ENCODE results near the gene RAVER2. TPM values are rescaled to one million over a fixed set of nuclear protein-coding genes. Genes with fewer than 3 reads are reported as not detected.
A peak's percentile ranks its signal among the peaks of the same experiment; 100 is the strongest.

Gene RAVER2
- polyA plus RNA-seq, 10 donors = 17.0 to 26.2 (median 20.2) TPM

- DNase-seq = no peak
Measured at GRCh38 chr1:64844175-64844574, 99.3 kb downstream of the RAVER2 start.

DNA sequence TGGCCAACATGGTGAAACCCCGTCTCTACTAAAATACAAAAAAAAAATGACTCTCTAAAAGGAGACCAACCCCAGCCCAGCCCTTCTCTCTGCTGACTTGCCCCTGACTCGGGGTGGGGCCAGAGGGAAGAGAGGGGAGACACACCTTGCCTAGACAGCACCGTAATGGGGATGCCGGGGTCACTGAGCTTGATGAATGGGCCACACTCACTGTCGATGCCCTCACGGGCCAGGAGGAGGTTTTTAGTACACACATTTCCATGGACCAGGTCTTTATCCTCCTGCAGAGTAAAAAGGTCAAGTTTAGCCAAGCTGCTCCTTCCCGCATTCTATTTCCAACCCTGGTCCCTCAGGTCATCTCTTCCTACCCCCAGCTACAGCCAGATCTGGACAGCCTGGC, 99.7 kb downstream of the RAVER2 start:
- no peak for DNase-seq

- DNase-seq = no peak
Measured at GRCh38 chr1:64845831-64846425, 101.1 kb downstream of the RAVER2 start.

- no peak for DNase-seq
Measured at GRCh38 chr1:64846573-64847430, 101.9 kb downstream of the RAVER2 start.

DNA sequence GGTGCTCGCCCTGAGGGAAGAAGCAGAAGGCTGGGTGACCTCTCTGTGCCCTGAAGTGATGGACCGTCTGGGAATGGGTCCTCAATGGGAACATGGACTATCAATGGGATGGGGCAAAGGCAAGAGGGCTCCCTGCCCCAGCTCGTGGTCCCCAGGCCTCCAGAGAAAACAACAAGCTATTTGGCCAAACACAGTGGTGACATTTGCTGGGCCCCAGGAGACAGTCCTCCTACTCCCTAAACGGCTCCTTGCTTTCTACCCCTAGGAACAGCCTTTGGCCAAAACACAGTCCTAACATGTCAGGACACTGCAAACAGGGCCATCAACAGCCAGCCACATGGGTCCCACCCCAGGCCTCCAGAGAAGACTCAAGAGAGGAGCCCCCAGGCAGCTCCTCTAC, 102.8 kb downstream of the RAVER2 start:
- DNase-seq = no peak

GRCh38 chr1:64848136-64848535, 103.3 kb downstream of the RAVER2 start:
- no peak for DNase-seq

- DNase-seq = peak in 1 of 3 donors; percentile 30
Measured at GRCh38 chr1:64848803-64849202, 103.9 kb downstream of the RAVER2 start.

DNA sequence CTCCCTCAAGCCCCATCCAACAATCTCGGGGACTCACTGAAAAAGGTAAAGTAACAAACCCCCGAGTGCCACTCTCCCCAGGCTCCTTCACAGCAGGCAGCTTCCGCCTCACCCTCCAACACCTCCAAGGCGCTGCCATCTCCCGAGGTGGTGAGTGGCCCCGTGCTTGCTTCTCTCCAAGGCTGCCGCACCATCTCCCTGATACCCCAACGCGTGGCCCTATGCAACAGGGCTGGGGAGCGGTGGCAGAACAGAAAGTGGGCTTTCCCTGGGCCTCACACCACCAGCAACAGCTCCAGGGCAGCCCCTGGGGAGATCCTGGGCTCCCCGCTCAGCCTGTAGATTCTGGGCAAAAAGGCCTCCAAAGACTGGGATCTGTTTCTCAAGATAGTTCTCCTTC, 105.1 kb downstream of the RAVER2 start:
- DNase-seq = no peak

- DNase-seq = no peak
Measured at GRCh38 chr1:64850846-64851245, 106.0 kb downstream of the RAVER2 start.

GRCh38 chr1:64851664-64852063, 106.8 kb downstream of the RAVER2 start:
- peak in 1 of 3 donors; percentile 17 for DNase-seq

DNA sequence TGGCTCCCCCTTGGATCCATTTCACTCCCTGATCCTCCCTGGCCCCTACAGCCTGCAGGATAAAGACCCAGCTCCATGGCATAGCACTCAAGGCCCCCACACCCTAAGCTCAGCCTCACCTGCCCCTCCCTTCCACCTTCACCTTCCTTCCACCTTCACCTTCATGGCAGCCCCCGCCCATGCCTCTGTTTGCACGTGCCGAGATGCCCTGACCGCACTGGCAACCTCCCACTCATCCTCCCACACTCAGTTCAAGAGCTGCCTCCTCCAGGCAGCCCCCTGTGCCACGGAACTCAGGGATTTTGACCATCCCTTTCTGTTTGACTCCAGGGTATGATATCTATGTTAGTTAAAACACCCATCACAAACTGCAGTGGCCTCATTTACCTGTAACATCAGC, 109.8 kb downstream of the RAVER2 start:
- no peak for DNase-seq

DNA sequence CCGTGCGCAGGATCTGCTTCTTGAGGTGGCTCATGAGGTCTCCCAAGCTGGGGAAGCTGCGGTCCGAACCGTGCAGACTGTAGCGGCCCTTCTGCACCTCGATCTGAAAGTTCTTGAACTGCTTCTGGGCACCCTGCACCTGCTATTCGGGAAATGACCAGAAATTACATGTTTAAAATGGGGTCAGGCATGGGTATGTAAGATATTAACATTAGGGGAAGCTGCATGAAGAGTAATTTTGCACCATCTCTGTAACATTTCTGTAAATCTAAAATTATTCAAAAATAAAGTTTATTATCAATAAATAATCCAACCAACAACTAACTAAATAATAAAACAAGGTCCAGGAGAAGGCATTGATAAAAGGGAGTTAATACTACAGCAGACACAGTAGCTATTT, 110.7 kb downstream of the RAVER2 start:
- DNase-seq = no peak

GRCh38 chr1:64856553-64856952, 111.7 kb downstream of the RAVER2 start:
- DNase-seq = no peak

GRCh38 chr1:64857347-64857746, 112.5 kb downstream of the RAVER2 start:
- no peak for DNase-seq

DNA sequence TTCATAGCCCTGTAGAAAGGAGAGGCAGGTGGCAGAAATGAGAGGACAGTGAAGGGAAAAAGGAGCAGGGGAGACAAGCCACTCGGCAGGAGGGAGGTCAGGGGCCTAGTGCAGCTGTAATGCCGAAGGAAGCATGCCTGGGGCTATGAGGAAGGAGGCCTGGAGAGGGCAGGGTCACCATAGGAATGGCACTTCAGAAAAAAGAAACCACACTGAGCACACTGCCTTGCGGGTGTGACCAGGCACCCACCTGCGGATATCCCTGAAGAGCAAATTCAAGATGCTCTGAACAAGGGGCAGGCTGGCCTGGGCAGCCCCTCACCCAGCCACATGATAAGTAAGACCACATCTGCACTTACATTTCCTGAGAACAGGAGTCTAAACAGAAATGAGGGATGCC, 116.7 kb downstream of the RAVER2 start:
- DNase-seq = peak in 1 of 3 donors; percentile 27

DNA sequence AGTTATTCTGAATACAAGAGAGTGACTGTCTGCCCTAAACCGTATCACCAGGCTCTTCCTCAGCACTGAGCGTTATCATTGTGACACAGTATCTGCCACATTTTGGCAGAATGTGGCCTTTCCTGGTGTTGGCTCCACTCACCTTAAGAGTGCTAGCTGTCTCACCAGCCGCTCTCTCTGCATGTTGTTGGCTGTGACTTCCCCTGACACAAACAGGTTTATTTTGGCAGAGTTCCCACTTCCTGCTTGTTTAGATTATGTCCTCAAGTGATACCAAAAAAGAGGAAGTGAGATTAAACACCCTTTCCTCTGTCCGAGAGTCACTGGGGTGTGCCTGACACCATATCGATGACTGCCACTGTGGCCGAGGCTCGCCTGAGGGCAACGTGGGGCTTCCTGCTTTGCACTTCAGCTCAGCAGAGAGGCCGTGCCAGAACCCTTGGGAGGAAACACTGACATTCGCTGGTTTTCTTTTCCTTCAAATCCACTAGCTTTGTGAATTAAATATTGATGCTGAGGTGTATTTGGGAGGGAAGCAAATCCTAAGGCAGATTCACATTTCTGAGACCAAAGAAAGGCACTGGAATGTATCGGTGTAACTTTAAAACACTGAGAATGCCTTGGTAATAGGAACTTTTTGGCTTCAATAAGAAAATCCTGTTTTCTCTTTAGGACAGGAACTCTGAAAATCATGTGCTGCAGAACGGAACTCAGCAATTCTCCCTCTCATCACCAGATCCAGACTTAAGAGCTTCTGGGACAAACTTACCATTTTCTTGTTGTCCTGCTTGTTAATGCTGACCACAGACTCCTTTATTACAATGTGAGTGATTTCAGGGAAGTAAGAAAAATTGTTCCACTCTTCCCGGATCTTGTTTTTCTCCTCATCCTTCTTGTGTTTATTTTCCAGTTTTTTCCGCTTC, 119.4 kb downstream of the RAVER2 start:
- peak in 2 of 3 donors; percentile 52 to 63 for DNase-seq

- DNase-seq = no peak
Measured at GRCh38 chr1:64865105-64865757, 120.4 kb downstream of the RAVER2 start.

DNA sequence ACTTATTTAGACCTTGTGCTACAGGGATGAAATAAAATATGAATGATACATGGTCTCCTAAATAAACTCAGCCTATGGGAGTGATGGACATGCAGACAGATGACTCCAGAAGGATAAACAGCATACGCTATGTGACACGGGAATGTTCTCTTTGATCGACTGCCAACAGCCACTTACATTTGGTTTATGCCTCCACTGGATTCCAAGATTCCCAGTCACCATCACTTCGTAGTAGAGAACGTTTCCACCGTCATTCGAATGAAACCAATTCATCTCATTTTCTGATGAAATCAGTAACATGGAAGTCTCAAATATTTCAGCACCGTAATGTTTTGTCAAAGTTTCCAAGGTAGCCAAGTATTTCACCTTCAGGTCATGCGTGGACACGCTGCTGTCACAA, 121.8 kb downstream of the RAVER2 start:
- DNase-seq = no peak

GRCh38 chr1:64867266-64867665, 122.4 kb downstream of the RAVER2 start:
- DNase-seq = no peak

DNA sequence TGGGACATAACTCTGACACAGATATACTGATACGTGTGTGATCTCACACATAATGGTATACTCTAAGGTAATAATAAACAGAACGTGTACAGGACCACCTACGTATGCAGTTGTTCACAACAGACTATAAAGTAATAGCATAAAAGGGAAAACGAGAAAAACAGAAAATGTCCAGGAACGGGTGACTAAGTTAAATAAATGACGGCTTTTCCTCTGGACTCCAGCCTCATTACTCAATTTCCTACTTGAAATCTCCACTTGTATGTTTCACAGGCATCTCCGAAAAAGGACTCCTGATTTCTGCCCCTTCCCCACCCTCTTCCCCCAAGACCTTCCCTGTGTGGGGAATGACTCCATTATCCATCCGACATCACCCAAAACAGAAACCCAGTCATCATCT, 126.4 kb downstream of the RAVER2 start:
- DNase-seq = no peak

DNA sequence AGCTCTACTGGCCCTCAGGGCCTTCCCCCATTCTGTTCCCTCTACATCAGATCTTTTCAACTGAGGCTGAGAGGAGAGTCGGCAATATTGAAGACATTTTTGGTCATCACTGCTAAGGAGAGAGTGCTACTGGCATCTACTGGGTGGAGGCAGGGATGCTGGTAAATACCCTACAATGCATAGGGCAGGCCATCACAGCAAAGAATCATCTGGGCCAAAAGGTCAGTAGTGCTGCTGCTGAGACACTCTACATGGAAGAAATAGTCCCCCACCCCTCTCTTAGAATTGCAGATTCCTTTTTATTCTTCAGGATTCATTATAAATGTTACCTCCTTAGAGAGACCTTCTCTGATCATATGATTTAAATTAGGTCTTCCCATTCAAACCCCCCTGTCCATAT, 127.2 kb downstream of the RAVER2 start:
- no peak for DNase-seq

- no peak for DNase-seq
Measured at GRCh38 chr1:64873576-64873975, 128.7 kb downstream of the RAVER2 start.
